Measurements from ENCODE around the gene DPP7. TPM values are rescaled to one million over a fixed set of nuclear protein-coding genes. Genes with fewer than 3 reads are reported as not detected.
"Not testable (repeated sequence)": the region's sequence is repeated elsewhere in the genome, so short reads cannot be mapped to it uniquely, and the experiment has no call there.

The DPP7 gene
- total RNA-seq, 1 experiment from 2014 or later = 30.8 TPM

GRCh38 chr9:137148242-137148641 is 33.7 kb upstream of the DPP7 start:
- DNase-seq (ENCODE audit: low read depth) = no peak

GRCh38 chr9:137147793-137148160 is 33.2 kb upstream of the DPP7 start:
- DNase-seq (ENCODE audit: low read depth) = no peak

- no peak for DNase-seq (ENCODE audit: low read depth)
These were observed 32.7 kb upstream of the DPP7 start for GRCh38 chr9:137147091-137147792.

- no peak for DNase-seq (ENCODE audit: low read depth)
These were observed 32.0 kb upstream of the DPP7 start for GRCh38 chr9:137146527-137146918.

- DNase-seq (ENCODE audit: low read depth) = no peak
These were observed 31.4 kb upstream of the DPP7 start for GRCh38 chr9:137145731-137146526.

GRCh38 chr9:137143459-137143858 is 28.9 kb upstream of the DPP7 start:
- DNase-seq (ENCODE audit: low read depth) = no peak

- no peak for DNase-seq (ENCODE audit: low read depth)
These were observed 27.7 kb upstream of the DPP7 start for GRCh38 chr9:137141976-137142936.

GRCh38 chr9:137141050-137141810 is 26.7 kb upstream of the DPP7 start:
- no peak for DNase-seq (ENCODE audit: low read depth)

GRCh38 chr9:137140151-137141012 is 25.8 kb upstream of the DPP7 start:
- DNase-seq (ENCODE audit: low read depth) = no peak

GRCh38 chr9:137139468-137140150 is 25.1 kb upstream of the DPP7 start:
- no peak for DNase-seq (ENCODE audit: low read depth)

GRCh38 chr9:137138722-137139467 is 24.4 kb upstream of the DPP7 start, which contains the start of gene GRIN1:
TSS of gene GRIN1 (plus strand) at chr9:137139154. CDS start at chr9:137139487, 333 bp downstream.
- peak; percentile 23 for DNase-seq (ENCODE audit: low read depth)

GRCh38 chr9:137138058-137138721 is 23.7 kb upstream of the DPP7 start:
- DNase-seq (ENCODE audit: low read depth) = no peak

- no peak for DNase-seq (ENCODE audit: low read depth)
These were observed 22.5 kb upstream of the DPP7 start for GRCh38 chr9:137136881-137137607.

GRCh38 chr9:137136261-137136880 is 21.8 kb upstream of the DPP7 start:
- DNase-seq (ENCODE audit: low read depth) = no peak

GRCh38 chr9:137135154-137135553 is 20.6 kb upstream of the DPP7 start:
- not testable (repeated sequence) for DNase-seq (ENCODE audit: low read depth)

GRCh38 chr9:137134191-137134590 is 19.7 kb upstream of the DPP7 start:
- DNase-seq (ENCODE audit: low read depth) = no peak

GRCh38 chr9:137130176-137130755 is 15.7 kb upstream of the DPP7 start:
- peak; percentile 32 for DNase-seq (ENCODE audit: low read depth)
